Breast epithelium (tissue), 3 donors: ENCODE data around the gene MAML3.

Experiments used
- POLR2A ChIP-seq: fragments of 450-650 bp; IDR thresholded peaks from one replicate; pipeline ENCODE4 v1.6.1; 2016; ENCODE audit warnings: antibody characterized with exemption, mild to moderate bottlenecking, moderate library complexity
- TF ChIP-seq, protein P1 (sequence below), 3 donors: fragments of 450-650 bp; IDR thresholded peaks; one replicate each; pipeline ENCODE4 v1.5.1; 2016 to 2017; ENCODE audit warnings: antibody characterized with exemption in 3 of 3, mild to moderate bottlenecking in 3 of 3, moderate library complexity in 3 of 3

DNA sequence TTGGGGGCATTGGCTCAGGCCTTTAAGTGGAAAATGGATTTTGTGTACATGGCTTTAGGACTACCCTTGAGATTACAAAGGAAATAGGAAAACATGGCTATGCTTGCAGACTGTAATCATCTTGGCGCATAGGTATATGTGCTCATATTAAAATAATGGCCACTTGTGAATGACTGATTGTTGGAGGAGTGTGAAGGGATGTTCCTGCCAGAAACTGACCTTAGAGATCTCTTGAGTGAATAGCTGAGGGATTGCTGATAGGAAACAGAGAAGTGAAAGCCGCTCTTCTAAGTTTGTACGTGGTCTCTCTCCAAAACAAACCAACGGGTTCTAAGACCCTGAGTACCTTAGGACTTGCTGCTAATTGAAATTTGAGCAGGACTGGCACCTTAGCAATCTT, 302.3 kb downstream of the MAML3 start:
- no peak for TF ChIP-seq POLR2A
- TF ChIP-seq, protein P1, sequence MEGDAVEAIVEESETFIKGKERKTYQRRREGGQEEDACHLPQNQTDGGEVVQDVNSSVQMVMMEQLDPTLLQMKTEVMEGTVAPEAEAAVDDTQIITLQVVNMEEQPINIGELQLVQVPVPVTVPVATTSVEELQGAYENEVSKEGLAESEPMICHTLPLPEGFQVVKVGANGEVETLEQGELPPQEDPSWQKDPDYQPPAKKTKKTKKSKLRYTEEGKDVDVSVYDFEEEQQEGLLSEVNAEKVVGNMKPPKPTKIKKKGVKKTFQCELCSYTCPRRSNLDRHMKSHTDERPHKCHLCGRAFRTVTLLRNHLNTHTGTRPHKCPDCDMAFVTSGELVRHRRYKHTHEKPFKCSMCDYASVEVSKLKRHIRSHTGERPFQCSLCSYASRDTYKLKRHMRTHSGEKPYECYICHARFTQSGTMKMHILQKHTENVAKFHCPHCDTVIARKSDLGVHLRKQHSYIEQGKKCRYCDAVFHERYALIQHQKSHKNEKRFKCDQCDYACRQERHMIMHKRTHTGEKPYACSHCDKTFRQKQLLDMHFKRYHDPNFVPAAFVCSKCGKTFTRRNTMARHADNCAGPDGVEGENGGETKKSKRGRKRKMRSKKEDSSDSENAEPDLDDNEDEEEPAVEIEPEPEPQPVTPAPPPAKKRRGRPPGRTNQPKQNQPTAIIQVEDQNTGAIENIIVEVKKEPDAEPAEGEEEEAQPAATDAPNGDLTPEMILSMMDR (IDR thresholded peaks at IDR 0.05), result no peak
